ENCODE measurements around the gene SLC27A2.

DNA sequence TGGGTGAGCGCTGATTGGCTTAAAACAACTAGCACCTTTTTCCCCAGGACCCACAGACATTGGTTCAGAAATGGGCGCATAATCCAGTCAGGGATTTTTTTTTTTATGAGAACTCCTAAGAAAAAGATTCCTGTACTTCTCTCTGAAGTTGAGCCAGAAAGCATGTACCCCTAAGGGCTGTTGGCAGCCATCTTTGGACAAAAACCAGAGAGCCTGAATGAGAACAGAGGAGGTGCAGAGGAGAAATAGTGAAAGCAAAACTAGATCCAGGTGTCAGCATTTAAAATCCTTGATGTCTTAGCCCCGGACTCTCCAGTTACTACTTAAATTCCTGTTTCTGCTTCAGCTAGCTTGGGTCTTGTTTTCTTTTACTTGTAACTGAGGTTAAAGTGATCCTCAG, 1.9 kb upstream of the SLC27A2 start:
- TF ChIP-seq EP300 (IDR thresholded peaks at IDR 0.05; ENCODE audit: borderline replicate concordance in 1 of 2, control insufficient read depth in 1 of 2, low read depth in 2 of 2, low read length in 2 of 2) (no peak), ZNF274 (IDR thresholded peaks at IDR 0.05; ENCODE audit: insufficient read depth, insufficient read length) (no peak), NFYB (IDR thresholded peaks at IDR 0.05; ENCODE audit: insufficient read depth, low read depth, low read length) (no peak)
- TF ChIP-seq, protein P1, sequence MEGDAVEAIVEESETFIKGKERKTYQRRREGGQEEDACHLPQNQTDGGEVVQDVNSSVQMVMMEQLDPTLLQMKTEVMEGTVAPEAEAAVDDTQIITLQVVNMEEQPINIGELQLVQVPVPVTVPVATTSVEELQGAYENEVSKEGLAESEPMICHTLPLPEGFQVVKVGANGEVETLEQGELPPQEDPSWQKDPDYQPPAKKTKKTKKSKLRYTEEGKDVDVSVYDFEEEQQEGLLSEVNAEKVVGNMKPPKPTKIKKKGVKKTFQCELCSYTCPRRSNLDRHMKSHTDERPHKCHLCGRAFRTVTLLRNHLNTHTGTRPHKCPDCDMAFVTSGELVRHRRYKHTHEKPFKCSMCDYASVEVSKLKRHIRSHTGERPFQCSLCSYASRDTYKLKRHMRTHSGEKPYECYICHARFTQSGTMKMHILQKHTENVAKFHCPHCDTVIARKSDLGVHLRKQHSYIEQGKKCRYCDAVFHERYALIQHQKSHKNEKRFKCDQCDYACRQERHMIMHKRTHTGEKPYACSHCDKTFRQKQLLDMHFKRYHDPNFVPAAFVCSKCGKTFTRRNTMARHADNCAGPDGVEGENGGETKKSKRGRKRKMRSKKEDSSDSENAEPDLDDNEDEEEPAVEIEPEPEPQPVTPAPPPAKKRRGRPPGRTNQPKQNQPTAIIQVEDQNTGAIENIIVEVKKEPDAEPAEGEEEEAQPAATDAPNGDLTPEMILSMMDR (IDR thresholded peaks at IDR 0.05 in 2 of 3, conservative IDR thresholded peaks at IDR 0.05 in 1 of 3; ENCODE audit: control insufficient read depth in 2 of 3, extremely low read depth in 1 of 3, insufficient read depth in 1 of 3, low read depth in 3 of 3, low read length in 3 of 3) = no peak

Measured in GM12878 (cell line).